GM18526 (cell line): Measurements from ENCODE around the gene RTP3.

Source experiments
- POLR2A ChIP-seq: IDR thresholded peaks from 3 replicates; pipeline ENCODE4 v1.6.1; 2011; ENCODE audit not compliant: insufficient read length; ENCODE audit errors: extremely low read depth

Gene RTP3

DNA sequence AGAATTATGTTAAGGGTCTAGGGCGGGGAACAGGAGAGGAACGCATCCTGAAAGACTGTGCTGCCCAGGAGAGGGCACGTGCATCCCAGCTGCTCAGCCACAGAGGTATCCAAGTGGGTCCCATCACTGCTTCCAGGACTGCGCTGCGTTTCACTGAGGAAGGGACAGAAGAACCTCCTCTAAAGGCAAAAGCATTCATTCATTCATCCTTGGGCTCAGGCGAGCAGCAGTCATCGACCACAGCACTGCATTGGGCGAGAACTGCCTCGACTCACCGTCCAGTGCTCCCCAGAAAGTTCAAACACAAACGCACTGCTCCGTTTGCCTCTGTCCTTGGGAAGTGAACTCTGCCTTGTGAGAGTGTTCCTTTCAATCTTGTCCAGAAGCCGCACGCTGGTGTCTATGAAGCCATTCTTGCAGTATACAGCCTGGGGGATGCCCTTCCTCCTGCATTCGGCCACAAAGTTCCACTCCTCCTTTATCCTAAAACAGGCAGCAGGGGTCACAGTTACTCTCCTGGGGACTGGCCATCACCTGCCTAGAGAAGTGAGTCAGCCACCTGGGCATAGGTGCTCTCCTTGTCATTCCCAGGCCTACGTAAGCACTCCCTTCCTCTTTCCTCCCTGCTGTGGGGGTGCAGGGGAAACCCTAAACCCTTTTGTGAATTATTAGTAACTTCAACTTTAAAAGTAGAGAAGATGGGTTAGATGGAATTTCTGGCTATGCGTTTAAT is 47.2 kb downstream of the RTP3 start:
- no peak for TF ChIP-seq POLR2A

DNA sequence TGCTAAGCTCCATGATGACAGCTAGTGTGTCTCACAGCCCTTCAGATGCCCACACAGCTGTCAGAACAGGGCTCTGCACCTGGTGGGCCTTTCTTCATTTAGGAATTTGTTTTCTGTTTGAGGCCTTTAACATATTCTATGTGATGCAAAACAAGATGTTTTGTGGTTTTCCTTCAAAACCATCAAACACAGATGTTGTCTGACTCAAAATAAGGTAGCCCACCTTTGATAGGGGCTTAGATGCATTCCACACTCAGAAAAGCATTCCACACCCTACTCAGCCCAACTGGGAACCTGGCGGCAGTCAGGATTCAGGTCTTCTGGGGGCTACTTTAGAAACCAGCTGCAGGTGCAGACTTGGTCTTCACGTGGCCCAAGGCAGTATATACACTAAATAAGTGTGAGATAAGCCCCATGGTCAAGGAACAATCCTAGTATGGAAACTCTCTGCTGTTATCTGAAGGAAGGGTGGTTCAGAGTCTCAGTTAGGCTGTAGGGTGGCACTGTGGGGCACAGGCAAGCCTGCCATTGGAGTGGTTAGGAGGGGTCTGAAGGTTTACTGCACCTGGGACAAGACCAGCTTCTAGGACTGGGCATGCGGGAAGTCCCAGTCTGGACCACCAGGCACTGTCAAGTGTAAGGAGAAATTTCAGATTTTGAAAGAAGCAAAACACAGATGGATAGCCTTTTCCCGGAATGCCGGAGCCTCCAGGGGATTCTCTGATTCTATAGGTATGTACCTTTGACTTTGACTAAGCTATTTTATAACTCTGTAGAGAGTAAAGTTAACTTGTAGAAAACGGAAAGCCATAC is 48.2 kb downstream of the RTP3 start:
- no peak for TF ChIP-seq POLR2A

DNA sequence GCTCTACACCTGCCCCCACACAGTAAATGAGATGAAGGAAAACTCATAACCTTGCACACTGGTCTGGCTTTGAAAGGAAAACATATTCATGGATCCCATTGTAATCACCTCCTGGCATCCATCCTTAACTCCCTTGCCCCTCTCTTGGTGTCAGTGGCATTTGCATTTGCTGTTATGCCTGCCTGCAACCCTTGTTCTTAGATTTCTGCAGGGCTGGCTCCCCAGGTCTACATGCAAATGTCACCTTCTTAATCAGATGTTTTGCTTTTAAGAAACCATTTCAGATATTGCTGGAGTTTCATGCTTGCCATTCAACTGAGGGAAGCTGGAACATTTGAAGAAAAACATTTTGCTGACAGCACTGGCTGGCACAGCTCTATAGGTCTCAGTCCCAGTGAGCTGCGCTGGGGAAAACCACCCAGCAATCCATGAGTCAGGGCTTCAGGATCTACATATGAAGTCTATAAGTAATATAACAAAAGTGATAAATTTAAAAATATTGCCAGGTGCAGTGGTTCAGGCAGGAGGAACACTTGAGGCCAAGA is 49.2 kb downstream of the RTP3 start:
- TF ChIP-seq POLR2A = no peak

DNA sequence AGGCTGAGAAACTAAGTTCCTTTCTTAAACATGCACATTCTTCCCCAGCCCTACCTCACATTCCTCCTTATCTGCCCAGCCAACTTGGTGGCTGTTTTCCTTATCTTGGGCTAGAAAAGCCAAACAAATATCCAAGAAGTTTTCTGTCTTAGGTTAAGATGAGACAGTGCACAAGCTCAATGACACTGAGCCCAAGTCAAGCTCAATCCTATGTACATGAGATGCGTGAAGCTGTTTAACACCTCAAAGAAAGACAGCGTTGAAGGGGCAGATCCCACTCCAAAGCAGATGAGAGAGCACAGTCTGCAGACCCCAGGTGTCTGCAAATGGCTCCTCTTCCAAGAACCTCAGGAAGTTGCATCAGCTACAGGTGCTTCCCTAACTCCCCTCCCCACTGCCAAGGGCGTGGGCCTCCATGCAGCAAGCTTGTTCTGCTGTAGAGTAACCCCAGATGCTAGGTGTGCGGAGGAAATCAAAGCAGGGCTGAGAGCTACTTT is 51.7 kb downstream of the RTP3 start:
- TF ChIP-seq POLR2A = no peak

DNA sequence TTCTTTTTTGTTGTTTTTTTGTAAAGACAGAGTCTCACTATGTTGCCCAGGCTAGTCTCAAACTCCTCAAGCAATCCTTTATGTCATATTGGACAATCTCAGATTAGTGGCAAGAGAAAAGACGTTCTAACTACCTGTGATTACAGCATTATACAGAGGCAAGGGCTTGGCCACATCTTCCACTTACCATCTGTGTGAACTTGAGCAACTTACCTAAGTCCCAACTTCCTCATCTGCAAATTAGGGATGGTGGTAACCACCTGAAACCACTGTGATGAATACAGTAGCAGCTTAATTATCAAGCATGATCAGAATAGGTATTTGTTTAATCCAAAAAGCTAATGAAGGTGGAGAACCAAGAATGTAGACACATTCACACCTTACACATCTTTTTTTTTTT is 52.2 kb downstream of the RTP3 start:
- no peak for TF ChIP-seq POLR2A
